ENCODE data around the gene KRTAP4-6. TPM values are rescaled to one million over a fixed set of nuclear protein-coding genes. Genes with fewer than 3 reads are reported as not detected.
A peak's percentile ranks its signal among the peaks of the same experiment; 100 is the strongest.
"Not testable (repeated sequence)": the region's sequence is repeated elsewhere in the genome, so short reads cannot be mapped to it uniquely, and the experiment has no call there.

The KRTAP4-6 gene
- not detected in 2 replicates for total RNA-seq
- not detected for polyA plus RNA-seq (2012)

DNA sequence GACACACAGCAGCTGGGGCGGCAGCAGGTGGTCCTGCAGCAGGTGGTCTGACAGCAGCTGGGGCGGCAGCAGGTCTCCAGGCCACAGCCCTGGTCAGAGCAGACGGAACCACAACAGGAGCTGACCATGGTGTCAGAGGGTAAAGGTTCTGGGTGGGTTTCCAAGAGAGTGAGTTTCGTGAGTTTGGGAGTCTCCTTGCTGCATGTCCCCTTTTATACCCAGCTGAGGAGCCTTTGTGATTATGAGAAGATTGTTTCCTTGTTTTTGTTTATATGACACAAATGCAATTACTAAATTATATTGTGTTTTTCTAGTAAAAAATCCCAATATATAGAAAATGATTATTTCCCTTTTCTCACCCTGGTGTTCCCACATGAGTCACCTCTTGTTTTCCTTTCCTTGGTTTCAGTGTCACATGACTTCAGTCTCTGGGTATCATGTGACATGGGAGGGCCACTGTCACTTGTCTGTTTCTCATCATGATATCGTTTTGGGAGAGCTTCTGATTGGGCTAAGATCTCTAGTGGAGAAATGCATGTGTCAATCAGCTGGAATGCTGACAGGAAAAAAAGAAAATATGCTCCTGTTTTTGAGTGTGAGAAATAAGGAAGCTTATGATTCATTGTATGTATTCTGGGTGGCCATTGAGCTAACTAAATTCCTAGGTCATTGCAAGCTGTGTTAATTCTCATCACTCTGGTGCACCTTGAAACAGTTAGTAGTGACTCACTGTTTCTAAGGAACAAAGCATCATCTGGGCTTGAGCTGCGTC, at the start of gene KRTAP4-6:
TSS of gene KRTAP4-6 (minus strand) at position 185 of the 772 bp plus-strand sequence. CDS start at position 128, 57 bp downstream.
- DNase-seq (ENCODE audit: low read depth), result no peak

DNA sequence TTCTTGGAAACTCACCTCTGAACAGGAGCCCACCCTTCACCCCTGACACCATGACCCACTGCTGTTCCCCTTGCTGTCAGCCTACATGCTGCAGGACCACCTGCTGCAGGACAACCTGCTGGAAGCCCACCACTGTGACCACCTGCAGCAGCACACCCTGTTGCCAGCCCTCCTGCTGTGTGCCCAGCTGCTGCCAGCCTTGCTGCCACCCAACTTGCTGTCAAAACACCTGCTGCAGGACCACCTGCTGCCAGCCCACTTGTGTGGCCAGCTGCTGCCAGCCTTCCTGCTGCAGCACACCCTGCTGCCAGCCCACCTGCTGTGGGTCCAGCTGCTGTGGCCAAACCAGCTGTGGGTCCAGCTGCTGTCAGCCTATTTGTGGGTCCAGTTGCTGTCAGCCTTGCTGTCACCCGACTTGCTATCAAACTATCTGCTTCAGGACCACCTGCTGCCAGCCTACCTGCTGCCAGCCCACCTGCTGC, 49.5 kb upstream of the KRTAP4-6 start, which contains the start of gene KRTAP9-1:
TSS of gene KRTAP9-1 (plus strand) at position 51 of the 482 bp plus-strand sequence. CDS start at position 51, 0 bp downstream.
- DNase-seq (ENCODE audit: low read depth), result not testable (repeated sequence)

DNA sequence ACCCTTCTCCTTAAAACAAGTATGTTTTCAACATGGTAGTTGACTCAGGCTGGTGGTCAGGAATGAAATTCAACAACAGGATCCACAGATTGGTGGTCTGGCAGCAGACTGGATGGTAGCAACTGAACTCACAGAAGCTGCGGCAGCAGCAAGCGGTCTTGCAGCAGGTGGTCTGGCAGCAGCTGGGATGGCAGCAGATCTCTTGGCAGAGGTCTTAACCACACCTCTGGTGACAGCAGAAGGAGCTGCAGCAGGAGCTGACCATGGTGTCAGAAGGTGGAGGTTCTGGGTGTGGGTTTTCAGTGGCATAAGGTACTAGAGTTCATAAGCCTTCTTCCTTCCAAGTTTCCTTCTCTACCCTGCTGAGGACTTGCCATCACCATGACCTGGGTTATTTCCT, 46.5 kb upstream of the KRTAP4-6 start:
- DNase-seq (ENCODE audit: low read depth), result peak; percentile 95

DNA sequence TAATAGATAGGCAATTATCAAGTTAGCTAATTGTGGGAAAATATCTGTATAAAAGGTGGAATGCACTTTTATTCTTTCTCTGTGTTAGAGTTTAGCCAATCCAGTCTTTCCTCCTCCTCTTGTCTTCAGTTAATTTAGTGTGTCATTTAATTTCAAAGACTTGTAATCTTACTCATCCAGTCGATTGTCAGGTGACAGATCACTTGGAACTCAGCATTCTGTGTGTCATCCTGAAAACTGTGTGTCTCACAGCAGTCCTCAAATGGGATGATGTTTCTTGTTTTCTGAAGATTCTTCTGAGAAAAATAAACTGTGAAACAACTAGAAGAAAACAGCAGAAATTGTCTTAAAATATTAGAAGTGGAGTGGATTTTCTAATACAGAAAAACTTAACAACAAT, 44.7 kb upstream of the KRTAP4-6 start:
- no peak for DNase-seq (ENCODE audit: low read depth)

DNA sequence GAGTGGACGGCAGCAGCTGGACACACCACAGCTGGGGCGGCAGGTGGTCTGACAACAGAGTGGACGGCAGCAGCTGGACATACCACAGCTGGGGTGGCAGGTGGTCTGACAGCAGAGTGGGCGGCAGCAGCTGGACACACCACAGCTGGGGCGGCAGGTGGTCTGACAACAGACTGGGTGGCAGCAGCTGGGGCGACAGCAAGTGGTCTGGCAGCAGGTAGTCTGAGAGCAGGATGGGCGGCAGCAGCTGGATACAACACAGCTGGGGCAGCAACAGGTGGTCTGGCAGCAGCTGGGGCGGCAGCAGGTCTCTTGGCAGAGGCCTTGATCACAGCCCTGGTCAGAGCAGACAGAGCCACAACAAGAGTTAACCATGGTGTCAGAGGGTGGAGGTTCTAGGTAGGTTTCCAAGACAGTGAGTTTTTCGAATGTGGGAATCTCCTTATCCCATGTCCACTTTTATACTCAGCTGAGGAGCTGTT, 44.2 kb upstream of the KRTAP4-6 start, which contains the start of gene KRTAP4-1:
TSS of gene KRTAP4-1 (minus strand) at position 432 of the 482 bp plus-strand sequence. CDS start at position 375, 57 bp downstream.
- DNase-seq (ENCODE audit: low read depth), result peak; percentile 43

DNA sequence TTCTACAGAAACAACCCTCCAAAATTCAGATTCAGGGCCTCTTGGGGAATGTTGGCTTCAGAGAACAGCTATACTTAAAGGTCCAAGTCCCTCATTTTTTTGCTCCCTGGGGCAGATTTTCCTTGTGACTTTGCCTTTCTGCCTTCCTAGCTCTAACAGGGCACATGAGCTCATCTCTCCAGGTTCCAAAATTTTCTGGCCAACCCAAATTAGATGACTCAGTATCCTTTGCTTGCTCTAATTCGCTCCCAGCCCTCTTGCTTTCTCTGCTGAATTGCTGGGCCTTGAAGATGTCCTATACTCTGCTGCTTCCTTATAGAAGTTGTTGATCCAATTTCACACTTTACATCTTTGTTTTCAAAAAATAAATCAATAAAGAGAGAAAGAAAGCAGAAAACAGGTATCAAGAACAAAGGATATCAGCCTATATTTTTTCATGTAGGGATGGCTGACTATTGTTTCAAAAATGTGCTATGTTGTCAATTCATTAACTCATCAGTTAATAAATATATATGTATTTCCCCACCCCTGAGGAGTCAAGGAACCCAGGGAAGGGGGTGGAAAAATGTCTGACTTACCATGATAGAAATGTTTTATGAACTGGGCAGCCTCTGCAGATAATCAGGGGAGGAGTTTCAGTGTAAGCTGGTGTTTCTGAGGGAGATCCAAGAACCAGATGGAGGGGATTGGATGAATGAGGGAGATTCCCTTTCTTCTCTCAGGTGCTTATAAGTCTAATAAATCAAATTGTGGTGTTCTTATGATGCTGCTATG, 38.7 kb upstream of the KRTAP4-6 start:
- no peak for DNase-seq (ENCODE audit: low read depth)

DNA sequence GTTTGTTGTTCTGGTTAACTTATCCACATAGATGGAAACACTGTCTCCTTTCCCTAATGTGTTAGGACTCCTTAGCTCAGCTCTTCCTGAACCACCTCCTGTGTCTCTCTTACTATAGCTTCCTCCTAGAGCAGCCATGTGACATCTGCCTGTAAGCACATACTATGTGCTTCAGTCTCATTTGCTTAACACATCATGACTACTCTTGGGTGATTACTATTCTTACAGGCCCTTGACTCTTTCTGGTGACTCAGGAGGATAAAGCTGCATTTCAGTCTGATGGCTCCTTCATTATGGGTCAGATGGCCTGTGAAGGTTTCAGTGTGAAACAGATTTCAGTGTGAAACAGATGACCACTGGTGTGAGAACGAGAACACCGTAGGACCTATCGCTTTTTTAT, 38.0 kb upstream of the KRTAP4-6 start:
- no peak for DNase-seq (ENCODE audit: low read depth)

DNA sequence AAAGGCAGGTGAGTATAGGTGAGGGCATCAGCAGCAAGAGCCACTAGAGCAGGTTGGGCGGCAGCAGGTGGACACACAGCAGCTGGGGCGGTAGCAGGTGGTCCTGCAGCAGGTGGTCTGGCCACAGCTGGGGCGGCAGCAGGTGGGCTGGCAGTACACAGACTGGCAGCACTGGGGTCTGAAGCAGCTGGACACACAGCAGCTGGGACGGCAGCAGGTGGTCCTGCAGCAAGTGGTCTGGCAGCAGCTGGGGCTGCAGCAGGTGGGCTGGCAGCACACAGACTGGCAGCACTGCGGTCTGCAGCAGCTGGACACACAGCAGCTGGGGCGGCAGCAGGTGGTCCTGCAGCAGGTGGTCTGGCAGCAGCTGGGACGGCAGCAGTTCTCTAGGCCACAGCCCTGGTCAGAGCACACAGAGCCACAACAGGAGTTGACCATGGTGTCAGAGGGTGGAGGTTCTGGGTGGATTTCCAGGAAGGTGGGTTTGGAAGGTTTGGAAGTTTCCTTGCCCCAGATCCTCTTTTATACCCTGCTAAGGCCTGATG, 37.5 kb upstream of the KRTAP4-6 start, which contains the start of gene KRTAP4-2:
TSS of gene KRTAP4-2 (minus strand) at position 495 of the 545 bp plus-strand sequence. CDS start at position 438, 57 bp downstream.
- peak; percentile 9 for DNase-seq (ENCODE audit: low read depth)

DNA sequence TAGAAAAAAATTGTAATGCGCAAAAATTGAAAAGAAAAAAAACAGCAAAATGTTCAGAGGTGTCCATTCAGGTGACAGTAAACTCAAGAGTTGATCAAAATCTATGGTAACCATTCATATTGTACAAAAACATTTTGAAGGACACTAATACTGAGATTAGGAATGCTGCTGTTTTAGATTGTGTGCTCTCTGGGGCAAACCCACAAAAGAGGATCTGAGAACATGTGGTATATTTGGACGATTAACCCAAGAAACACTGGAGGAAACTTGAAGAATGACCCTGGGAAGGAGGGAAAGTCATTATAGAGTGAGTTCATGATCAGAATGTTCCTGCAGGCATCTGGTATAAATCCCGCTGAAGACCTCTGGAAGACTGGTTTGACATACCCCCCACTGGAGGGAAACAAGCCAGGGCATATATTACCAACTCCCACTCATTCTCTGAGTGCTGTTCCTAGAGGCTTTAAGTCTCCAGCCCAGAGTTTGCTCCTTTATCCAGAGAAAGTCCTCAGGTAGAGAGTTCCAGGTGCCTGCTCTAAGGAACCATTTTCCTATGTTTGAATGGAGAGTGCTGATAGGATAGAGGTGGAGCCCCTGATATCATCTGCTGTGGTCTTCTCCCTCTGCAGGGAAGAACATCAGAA, 36.5 kb upstream of the KRTAP4-6 start:
- no peak for DNase-seq (ENCODE audit: low read depth)

DNA sequence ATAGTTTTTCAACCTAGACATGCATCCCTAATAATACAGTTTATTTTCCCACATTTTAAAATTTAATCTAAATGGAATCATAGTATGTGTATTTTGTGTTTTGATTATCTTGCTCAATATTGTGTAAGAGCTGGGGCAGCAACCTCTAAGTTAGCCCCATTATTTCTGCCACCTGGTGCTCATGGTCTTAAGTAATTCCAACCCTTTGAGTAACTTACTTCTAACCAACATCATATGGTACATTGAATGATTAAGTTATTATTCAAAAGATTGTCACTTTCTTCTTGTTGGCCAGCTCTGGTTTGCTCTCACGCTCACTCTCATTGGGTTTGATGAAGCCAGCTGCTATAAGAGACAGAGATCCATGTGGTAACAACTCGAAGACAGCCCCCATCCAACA, 31.5 kb upstream of the KRTAP4-6 start:
- no peak for DNase-seq (ENCODE audit: low read depth)

DNA sequence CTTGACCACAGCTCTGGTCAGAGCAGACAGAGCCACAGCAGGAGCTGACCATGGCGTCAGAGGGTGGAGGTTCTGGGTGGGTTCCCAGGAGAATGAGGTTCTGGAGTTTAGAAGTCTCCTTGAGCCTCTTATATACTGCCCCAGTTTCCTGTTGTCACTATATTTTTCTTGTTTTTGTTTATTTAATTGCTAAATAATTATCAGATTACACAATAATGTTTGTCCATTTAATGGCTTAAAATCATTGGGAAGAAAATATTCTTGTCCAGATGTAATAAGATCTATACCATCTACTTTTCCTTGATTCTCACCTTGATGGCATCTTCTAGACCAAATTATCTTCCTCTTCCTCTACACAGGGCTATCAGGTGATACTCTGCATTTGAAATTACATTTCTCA, 27.8 kb upstream of the KRTAP4-6 start, which contains the start of gene KRTAP4-3:
TSS of gene KRTAP4-3 (minus strand) at position 101 of the 400 bp plus-strand sequence. CDS start at position 52, 49 bp downstream.
- no peak for DNase-seq (ENCODE audit: low read depth)

DNA sequence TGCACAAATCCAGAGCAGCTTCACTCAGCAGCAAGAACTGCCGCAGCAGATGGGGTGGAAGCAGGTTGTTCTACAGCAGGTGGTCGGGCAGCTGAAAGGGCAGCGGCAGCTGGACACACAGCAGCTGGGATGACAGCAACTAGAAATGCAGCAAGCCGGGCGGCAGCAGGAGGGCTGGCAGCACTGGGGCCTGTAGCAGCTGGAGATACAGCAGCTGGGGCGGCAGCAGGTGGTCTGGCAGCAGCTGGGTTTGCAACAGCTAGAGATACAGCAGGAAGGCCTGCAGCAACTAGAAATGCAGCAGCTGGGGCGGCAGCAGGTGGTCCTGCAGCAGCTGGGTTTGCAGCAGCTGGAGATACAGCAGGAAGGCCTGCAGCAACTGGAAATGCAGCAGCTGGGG, 27.2 kb upstream of the KRTAP4-6 start:
- DNase-seq (ENCODE audit: low read depth), result no peak

DNA sequence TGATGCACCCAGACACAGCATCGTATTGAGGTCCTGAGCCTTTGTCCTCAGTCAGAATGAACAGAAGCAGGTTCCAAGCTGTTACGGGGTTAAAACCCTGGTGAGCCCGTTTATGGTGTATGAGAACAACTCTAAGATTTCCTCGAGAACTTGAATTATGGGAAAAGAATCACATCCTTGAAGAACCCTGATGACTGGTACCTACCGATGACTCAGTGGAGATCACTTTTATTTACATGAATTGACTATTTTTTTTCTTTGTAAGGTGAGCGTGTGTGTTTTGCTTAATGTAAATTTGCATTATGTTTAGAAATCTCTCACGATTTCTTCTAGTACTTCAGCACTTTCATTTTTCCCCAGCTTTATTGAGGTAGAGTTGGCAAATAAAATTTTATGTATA, 23.5 kb upstream of the KRTAP4-6 start:
- no peak for DNase-seq (ENCODE audit: low read depth)

DNA sequence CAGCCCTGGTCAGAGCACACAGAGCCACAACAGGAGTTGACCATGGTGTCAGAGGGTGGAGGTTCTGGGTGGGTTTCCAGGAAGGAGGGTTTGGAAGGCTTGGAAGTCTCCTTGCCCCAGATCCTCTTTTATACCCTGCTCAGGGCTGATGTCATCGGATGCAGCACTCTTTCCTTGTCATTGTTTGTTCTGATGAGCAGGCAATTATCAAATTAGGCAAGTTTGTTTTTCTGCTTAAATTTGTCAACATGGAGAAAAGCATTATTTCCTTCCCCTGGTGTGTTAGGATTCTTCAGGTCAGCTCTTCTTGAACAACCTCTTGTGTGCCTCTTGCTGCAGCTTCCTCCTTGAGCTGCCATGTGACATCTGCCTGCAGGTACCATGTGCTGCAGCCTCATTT, 20.3 kb upstream of the KRTAP4-6 start, which contains the start of gene KRTAP4-4:
TSS of gene KRTAP4-4 (minus strand) at position 101 of the 400 bp plus-strand sequence. CDS start at position 44, 57 bp downstream.
- DNase-seq (ENCODE audit: low read depth), result no peak

DNA sequence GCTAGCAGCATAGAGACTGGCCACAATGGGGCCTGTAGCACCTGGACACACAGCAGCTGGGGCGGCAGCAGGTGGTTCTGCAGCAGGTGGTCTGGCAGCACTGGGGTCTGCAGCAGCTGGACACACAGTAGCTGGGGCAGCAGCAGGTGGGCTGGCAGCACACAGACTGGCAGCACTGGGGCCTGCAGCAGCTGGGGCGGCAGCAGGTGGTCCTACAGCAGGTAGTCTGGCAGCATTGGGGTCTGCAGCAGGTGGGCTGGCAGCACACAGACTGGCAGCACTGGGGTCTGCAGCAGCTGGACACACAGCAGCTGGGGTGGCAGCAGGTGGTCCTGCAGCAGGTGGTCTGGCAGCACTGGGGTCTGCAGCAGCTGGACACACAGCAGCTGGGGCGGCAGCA, 19.8 kb upstream of the KRTAP4-6 start:
- not testable (repeated sequence) for DNase-seq (ENCODE audit: low read depth)

DNA sequence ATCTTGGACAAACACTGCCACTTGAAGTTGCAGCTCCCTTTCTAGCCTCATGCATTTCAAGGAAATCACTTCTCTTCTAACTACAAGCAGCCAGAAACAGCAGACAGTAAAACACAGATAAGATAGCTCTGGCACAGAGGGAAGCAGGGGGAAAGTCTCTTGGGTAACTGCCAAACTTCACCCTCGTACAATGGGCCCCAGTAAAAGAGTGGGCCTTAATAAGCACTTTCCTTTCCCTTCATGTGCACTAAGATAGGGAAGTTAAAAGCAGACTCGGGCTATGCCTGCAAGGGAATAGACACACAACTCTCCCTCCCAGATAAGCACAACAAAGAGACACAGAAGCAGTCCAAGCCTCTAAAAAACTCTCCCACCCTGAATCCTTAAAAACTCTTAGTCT, 13.5 kb upstream of the KRTAP4-6 start:
- no peak for DNase-seq (ENCODE audit: low read depth)

DNA sequence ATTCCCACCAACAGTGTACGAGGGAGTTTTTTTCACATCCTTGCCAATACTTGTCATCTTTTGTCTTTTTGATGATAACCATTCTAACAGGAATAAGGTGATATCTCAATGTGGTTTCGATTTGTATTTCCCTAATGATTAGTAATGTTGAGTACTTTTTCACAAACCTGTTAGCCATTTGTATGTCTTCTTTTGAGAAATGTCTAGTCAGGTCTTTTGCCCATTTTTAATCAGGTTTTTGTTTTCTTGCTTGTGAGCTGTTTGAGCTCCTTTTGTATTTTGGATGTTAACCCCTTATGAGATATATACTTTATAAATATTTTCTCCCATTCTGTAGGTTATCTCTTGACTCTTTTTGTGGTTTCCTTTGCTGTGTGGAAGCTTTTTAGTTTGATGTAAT, 11.2 kb upstream of the KRTAP4-6 start:
- DNase-seq (ENCODE audit: low read depth), result no peak

DNA sequence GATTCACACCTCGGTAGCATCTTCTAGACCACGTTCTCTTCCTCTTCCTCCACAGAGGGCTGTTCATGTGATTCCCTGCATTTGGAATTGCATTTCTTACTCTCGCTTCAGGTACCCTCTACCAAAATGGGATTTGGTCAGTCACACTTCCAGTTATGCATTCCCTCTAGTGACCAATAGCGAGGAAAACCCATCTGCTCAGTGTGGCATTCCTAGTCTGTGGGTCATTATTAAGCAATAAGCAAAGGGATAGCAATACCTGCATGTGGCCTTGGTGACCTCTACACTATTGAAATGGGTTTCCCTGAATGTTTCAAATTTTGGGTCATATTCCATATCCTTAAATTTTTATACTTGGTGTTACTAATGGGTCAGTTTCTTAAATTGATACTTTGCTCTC, 9.7 kb upstream of the KRTAP4-6 start:
- DNase-seq (ENCODE audit: low read depth), result no peak

DNA sequence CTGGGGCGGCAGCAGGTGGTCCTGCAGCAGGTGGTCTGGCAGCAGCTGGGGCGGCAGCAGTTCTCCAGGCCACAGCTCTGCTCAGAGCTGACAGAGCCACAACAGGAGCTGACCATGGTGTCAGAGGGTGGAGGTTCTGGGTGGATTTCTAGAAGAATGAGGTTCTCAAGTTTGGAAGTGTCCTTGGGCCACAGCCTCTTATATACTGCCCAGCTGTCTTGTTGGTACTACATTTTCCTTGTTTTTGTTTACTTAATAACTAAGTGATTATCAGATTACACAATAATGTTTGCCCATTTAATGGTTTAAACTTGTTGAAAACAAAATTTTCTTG, 9.3 kb upstream of the KRTAP4-6 start, which contains the start of gene KRTAP4-5:
TSS of gene KRTAP4-5 (minus strand) at position 174 of the 334 bp plus-strand sequence. CDS start at position 116, 58 bp downstream.
- DNase-seq (ENCODE audit: low read depth), result no peak

DNA sequence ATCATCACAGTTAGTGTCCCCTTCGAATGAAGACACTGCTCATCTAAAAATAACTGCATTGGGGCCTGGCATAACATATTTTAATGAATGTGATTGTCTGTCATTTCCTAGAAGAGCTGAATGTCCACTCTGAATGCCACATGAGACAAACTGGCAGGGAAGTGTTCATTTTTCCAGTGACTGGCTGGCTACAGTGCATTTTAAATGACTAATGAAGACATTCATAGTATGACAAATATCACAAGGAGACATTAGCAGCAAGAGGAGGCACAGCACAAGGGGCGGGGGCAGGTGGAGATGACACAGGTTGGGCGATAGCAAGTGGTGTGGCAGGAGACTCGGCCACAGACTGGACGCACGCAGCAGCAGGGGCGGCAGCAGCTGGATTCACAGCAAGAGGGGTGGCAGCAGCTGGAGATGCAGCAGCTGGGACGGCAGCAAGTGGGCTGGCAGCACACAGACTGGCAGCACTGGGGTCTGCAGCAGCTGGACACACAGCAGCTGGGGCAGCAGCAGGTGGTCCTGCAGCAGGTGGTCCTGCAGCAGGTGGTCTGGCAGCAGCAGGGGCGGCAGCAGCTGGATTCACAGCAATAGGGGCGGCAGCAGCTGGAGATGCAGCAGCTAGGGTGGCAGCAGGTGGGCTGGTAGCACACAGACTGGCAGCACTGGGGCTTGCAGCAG, 8.8 kb upstream of the KRTAP4-6 start:
- DNase-seq (ENCODE audit: low read depth), result peak; percentile 14
